Spleen (tissue), 11 donors: ENCODE measurements around the gene ESM1. TPM values are rescaled to one million over a fixed set of nuclear protein-coding genes. Genes with fewer than 3 reads are reported as not detected.

ENCODE experiments used
- DNase-seq: peaks from one replicate; pipeline ENCODE4 v3.0.0-alpha.2; 2020
- H3K27ac ChIP-seq, 8 donors: fragments of 200-600 bp; sonication (generic) in 7 of 8; 1 replicate in 4 of 8; 2 replicates in 4 of 8; pipeline versions ENCODE4 v1.5.0 to v1.8.0; 2016 to 2021; ENCODE audit warnings: inconsistent platforms in 4 of 8, mild to moderate bottlenecking in 4 of 8, moderate library complexity in 1 of 8
- H3K27me3 ChIP-seq, 7 donors: fragments of 200-600 bp; sonication (generic) in 6 of 7; replicated peaks in 1 of 7; 1 replicate in 4 of 7; 2 replicates in 3 of 7; pipeline versions ENCODE4 v1.5.0 to v1.8.0; 2016 to 2021; ENCODE audit warnings: inconsistent platforms in 3 of 7, mild to moderate bottlenecking in 1 of 7
- H3K36me3 ChIP-seq, 6 donors: fragments of 200-600 bp; sonication (generic) in 5 of 6; 1 replicate in 4 of 6; 2 replicates in 2 of 6; pipeline versions ENCODE4 v1.5.0 to v1.8.0; 2016 to 2021; ENCODE audit warnings: inconsistent platforms in 2 of 6
- H3K4me1 ChIP-seq, 6 donors: fragments of 200-600 bp; sonication (generic) in 5 of 6; 1 replicate in 3 of 6; 2 replicates in 3 of 6; pipeline versions ENCODE4 v1.5.0 to v1.8.0; 2016 to 2021; ENCODE audit warnings: inconsistent platforms in 3 of 6
- H3K4me3 ChIP-seq, 8 donors: fragments of 200-600 bp; sonication (generic) in 7 of 8; 1 replicate in 4 of 8; 2 replicates in 4 of 8; pipeline versions ENCODE4 v1.5.0 to v1.8.0; 2016 to 2021; ENCODE audit warnings: inconsistent platforms in 4 of 8, mild to moderate bottlenecking in 4 of 8, moderate library complexity in 2 of 8
- H3K9me3 ChIP-seq, 8 donors: fragments of 200-600 bp; sonication (generic) in 7 of 8; 1 replicate in 4 of 8; 2 replicates in 4 of 8; pipeline versions ENCODE4 v1.5.0 to v1.8.0; 2016 to 2021; ENCODE audit warnings: inconsistent platforms in 4 of 8
- CTCF ChIP-seq, 11 experiments: fragments of 200-600 bp in 7 of 11; fragments of 450-650 bp in 4 of 11; sonication (generic) in 4 of 11; IDR thresholded peaks in 8 of 11; conservative IDR thresholded peaks in 3 of 11; 1 replicate in 7 of 11; 2 replicates in 4 of 11; pipeline versions ENCODE4 v1.4.0 to v1.8.0; 2016 to 2021; ENCODE audit warnings: antibody characterized with exemption in 11 of 11, inconsistent platforms in 4 of 11, mild to moderate bottlenecking in 1 of 11
- POLR2A ChIP-seq, 3 donors: fragments of 450-650 bp; IDR thresholded peaks; one replicate each; pipeline ENCODE4 v1.5.1; 2017; ENCODE audit warnings: antibody characterized with exemption in 3 of 3, mild to moderate bottlenecking in 1 of 3
- POLR2AphosphoS5 ChIP-seq, 3 donors: sonication (generic); formaldehyde crosslinking; IDR thresholded peaks; one replicate each; pipeline ENCODE4 v1.5.1; 2017; ENCODE audit warnings: antibody characterized with exemption in 3 of 3
- WGBS, 5 donors: extraction: QIAGEN DNeasy Blood & Tissue Kit in 3 of 5; methylation state at CpG; one replicate each; pipeline versions ENCODE4 v1.1.5 to v1.1.7; 2013 to 2018; 5-methylcytosine and 5-hydroxymethylcytosine counted together
- intact Hi-C: fragments of 100-400 bp; cut with DNase I; formaldehyde crosslinking; loops from one replicate; pipeline ENCODE4 v1.15.0; 2023; ENCODE audit warnings: low total_unique reads
- polyA plus RNA-seq, 3 donors: library from polyadenylated mRNA; stranded (reverse); fragments of 200-250 nt; gene quantifications; one replicate each; pipeline ENCODE4 v1.2.1, GENCODE V29; 2013
- total RNA-seq, 7 donors: library from RNA; depleted of rRNA in 3 of 7; stranded (reverse); fragments of >200 nt in 3 of 7; fragmentation: NEBNext Ultra II Directional in 4 of 7; extraction: Animal tissue kit (Norgen Biotek cat#: 25700) in 4 of 7; gene quantifications; one replicate each; pipeline versions ENCODE4 v1.1.0 to v1.2.1, GENCODE V29; 2016 to 2021
- donor health status: healthy with polysubstance abuse.
- donor health status: DM: no; HTN: no; CAD: no; lungs with moderate emphysema.
- donor health status: DM: no; HTN: no; CAD: no.
- donor health status: Bipolar disorder and iron deficiency.
- donor health status: healthy.
- donor health status: DM: no; HTN: no; CAD: no.
- donor health status: DM: yes; HTN: yes; CAD: no.

ESM1 gene
- total and polyA plus RNA-seq, 10 donors: 0.09 to 2.4 (median 0.77) TPM; not detected in 1

DNA sequence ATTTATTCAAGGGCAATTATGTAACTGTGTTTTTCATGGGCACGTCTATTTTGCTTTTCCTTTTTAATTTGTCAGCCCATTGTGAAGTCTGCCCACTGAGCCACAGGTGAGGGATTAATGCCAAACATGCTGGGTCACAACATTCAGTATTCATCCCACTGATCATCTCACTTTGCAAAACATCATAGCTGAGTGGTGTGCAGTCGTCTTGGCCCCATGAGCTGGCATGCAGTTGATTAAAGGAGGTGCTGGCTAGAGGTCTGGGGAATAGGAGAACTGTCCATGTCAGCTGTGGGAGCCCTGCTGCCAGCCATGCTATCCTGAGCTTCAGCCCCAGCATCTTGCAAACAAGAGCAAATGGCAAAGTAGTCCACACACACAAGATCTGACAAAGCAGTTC is 11.7 kb upstream of the ESM1 start:
- H3K27me3 ChIP-seq: no peaks in the 10 kb centered on the region
- no peaks in the 10 kb centered on the region for H3K4me1 ChIP-seq
- H3K9me3 ChIP-seq: peaks cover 0 to 3% (median 0%) of the 10 kb centered on the region in 8 donors
- no peak for TF ChIP-seq CTCF (IDR thresholded peaks at IDR 0.05 in 8 of 11, conservative IDR thresholded peaks at IDR 0.05 in 3 of 11)
- no peak for TF ChIP-seq POLR2A (IDR thresholded peaks at IDR 0.05)
- no peak for TF ChIP-seq POLR2AphosphoS5 (IDR thresholded peaks at IDR 0.05)
- H3K4me3 ChIP-seq: no peak overlapping the region
- no peak overlapping the region for H3K27ac ChIP-seq
- intact Hi-C loops: no loop called here
- DNase-seq: no peak
- 70 to 92% (median 76%) methylated on average over 2 of the region's 2 CpGs for WGBS, 5 donors
- H3K36me3 ChIP-seq: no peaks in the 10 kb centered on the region

DNA sequence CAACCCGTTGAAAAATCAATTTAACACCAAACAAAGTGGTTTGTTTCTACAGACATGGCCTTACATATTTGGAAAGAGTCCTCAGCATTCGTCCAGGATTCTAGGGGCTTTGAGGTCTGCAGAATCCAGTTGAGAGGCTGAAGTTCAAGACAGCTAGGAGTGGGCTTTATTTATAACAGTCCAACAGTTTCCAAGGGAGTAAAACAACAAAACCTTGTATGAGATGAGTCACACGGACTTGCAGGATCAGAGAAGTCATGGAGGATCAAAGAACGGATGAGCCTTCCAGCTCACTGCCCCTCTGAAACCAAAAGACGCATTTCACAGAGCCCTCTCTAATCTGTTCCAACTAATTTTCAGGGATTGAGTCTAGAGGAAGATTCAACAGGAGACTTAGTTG is 11.1 kb upstream of the ESM1 start:
- TF ChIP-seq POLR2AphosphoS5 (IDR thresholded peaks at IDR 0.05) (no peak), POLR2A (IDR thresholded peaks at IDR 0.05) (no peak), CTCF (IDR thresholded peaks at IDR 0.05 in 8 of 11, conservative IDR thresholded peaks at IDR 0.05 in 3 of 11) (no peak)
- no peak overlapping the region for H3K4me3 ChIP-seq
- no peaks in the 10 kb centered on the region for H3K36me3 ChIP-seq
- no peaks in the 10 kb centered on the region for H3K27me3 ChIP-seq
- WGBS, 5 donors: 80 to 89% (median 85%) methylated on average over 5 of the region's 5 CpGs
- no peak overlapping the region for H3K27ac ChIP-seq
- no peak for DNase-seq
- peaks cover 0 to 1% (median 0%) of the 10 kb centered on the region in 8 donors for H3K9me3 ChIP-seq
- intact Hi-C loops: no loop called here
- no peaks in the 10 kb centered on the region for H3K4me1 ChIP-seq

- intact Hi-C loops: no loop called here
- Histone ChIP-seq H3K4me3 (no peak overlapping the region), H3K36me3 (no peaks in the 10 kb centered on the region), H3K9me3 (no peaks in the 10 kb centered on the region), H3K27ac (no peak overlapping the region), H3K27me3 (no peaks in the 10 kb centered on the region), H3K4me1 (no peaks in the 10 kb centered on the region)
- WGBS, 5 donors: 78 to 91% (median 89%) methylated on average over 3 of the region's 3 CpGs
- no peak for DNase-seq
- TF ChIP-seq CTCF (IDR thresholded peaks at IDR 0.05 in 8 of 11, conservative IDR thresholded peaks at IDR 0.05 in 3 of 11): no peak
- no peak for TF ChIP-seq POLR2A (IDR thresholded peaks at IDR 0.05)
- TF ChIP-seq POLR2AphosphoS5 (IDR thresholded peaks at IDR 0.05): no peak
These were observed 9.8 kb upstream of the ESM1 start for GRCh38 chr5:54995168-54995567.

DNA sequence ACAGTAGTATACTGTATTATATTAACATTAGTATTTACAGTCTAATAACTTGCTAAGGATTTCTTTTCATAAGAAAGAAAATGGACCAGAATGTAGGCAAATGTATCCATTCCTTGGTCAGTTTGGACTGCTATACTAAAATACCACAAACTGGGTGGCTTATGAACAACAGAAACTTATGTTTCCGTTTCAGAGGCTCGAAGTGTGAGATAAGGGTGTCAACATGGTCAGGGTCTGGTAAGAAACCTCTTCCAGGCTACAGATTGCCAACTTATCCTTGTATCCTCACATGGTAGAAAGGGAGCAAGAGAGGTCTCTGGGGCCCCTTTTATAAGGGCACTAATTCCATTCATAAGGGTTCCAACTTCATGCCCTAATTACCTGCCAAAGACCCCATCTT is 9.2 kb upstream of the ESM1 start:
- no peak for DNase-seq
- Histone ChIP-seq H3K36me3 (no peaks in the 10 kb centered on the region), H3K9me3 (no peaks in the 10 kb centered on the region), H3K4me3 (no peak overlapping the region), H3K27me3 (no peaks in the 10 kb centered on the region), H3K4me1 (no peaks in the 10 kb centered on the region), H3K27ac (no peak overlapping the region)
- no peak for TF ChIP-seq POLR2A (IDR thresholded peaks at IDR 0.05)
- TF ChIP-seq CTCF (IDR thresholded peaks at IDR 0.05 in 8 of 11, conservative IDR thresholded peaks at IDR 0.05 in 3 of 11): no peak
- TF ChIP-seq POLR2AphosphoS5 (IDR thresholded peaks at IDR 0.05): no peak
- intact Hi-C loops: no loop called here
- 71 to 83% (median 79%) methylated on average over 2 of the region's 2 CpGs for WGBS, 5 donors
